Ovary (tissue), 10 donors: ENCODE data around the gene C9orf57. TPM values are rescaled to one million over a fixed set of nuclear protein-coding genes. Genes with fewer than 3 reads are reported as not detected.
"Not testable (repeated sequence)": the region's sequence is repeated elsewhere in the genome, so short reads cannot be mapped to it uniquely, and the experiment has no call there.

Source experiments
- DNase-seq, 5 donors: peaks; one replicate each; pipeline ENCODE4 v3.0.0-alpha.2; 2019 to 2020
- H3K27ac ChIP-seq, 2 donors: fragments of 200-600 bp; one replicate each; pipeline versions ENCODE4 v1.5.1 to v1.8.0; 2019 to 2022
- H3K27me3 ChIP-seq: fragments of 200-600 bp; one replicate; pipeline ENCODE4 v1.8.0; 2022
- H3K36me3 ChIP-seq: fragments of 200-600 bp; sonication (generic); one replicate; pipeline ENCODE4 v1.5.1; 2019
- H3K4me1 ChIP-seq: one replicate; pipeline ENCODE4 v1.8.1; 2013; ENCODE audit warnings: mild to moderate bottlenecking, moderate library complexity; ENCODE audit not compliant: insufficient read depth
- H3K4me3 ChIP-seq: fragments of 200-600 bp; sonication (generic); one replicate; pipeline ENCODE4 v1.5.1; 2017
- H3K9me3 ChIP-seq, 2 donors: fragments of 200-600 bp in 1 of 2; sonication (generic) in 1 of 2; one replicate each; pipeline versions ENCODE4 v1.5.1 to v1.8.1; 2013 to 2019; ENCODE audit warnings: mild to moderate bottlenecking in 1 of 2, moderate library complexity in 1 of 2
- EP300 ChIP-seq: sonication (generic); formaldehyde crosslinking; IDR thresholded peaks from one replicate; pipeline ENCODE4 v1.6.1; 2017; ENCODE audit warnings: antibody characterized with exemption
- POLR2A ChIP-seq: fragments of 450-650 bp; IDR thresholded peaks from one replicate; pipeline ENCODE4 v1.6.1; 2017; ENCODE audit warnings: antibody characterized with exemption, mild to moderate bottlenecking, moderate library complexity
- WGBS, 3 donors: extraction: QIAGEN DNeasy Blood & Tissue Kit in 1 of 3; methylation state at CpG; one replicate each; pipeline versions ENCODE4 v1.1.5 to v1.1.7; 2013 to 2017; 5-methylcytosine and 5-hydroxymethylcytosine counted together
- intact Hi-C, 4 donors: fragments of 100-400 bp; cut with DNase I; formaldehyde crosslinking; loops; one replicate each; pipeline versions ENCODE4 v1.11.0 to v1.15.1; 2022 to 2023
- long read RNA-seq, 3 donors: library from polyadenylated mRNA in 2 of 3; unstranded in 2 of 3; transcript quantifications; one replicate each; pipeline ENCODE4 v2.0.0 and lab custom pipeline, GENCODE V29; 2021 to 2026
- polyA plus RNA-seq, 2 donors: library from polyadenylated mRNA; stranded (reverse); fragments of 200-250 nt in 1 of 2; fragments of 350-450 nt in 1 of 2; fragmentation: Illumina TruSeq in 1 of 2; extraction: RNeasy Lipid Tissue Mini Kit (QIAGEN cat#74804) in 1 of 2; gene quantifications; one replicate each; pipeline ENCODE4 v1.2.3, GENCODE V29; 2013 to 2014
- total RNA-seq, 7 donors: library from RNA; depleted of rRNA in 2 of 7; stranded (reverse); fragments of >200 nt in 2 of 7; fragmentation: NEBNext Ultra II Directional in 3 of 7; extraction: Animal tissue kit (Norgen Biotek cat#: 25700) in 3 of 7; gene quantifications; one replicate each; pipeline versions ENCODE4 v1.1.0 to v1.2.4, GENCODE V29; 2016 to 2023
- TF ChIP-seq, protein P1 (sequence below), 3 donors: fragments of 450-650 bp in 2 of 3; fragments of 200-600 bp in 1 of 3; IDR thresholded peaks; one replicate each; pipeline versions ENCODE4 v1.5.1 to v1.8.0; 2016 to 2022; ENCODE audit warnings: antibody characterized with exemption in 3 of 3, mild to moderate bottlenecking in 1 of 3
- donor health status: DM: no; HTN: no; CAD: no; lungs with moderate emphysema.
- donor health status: DM: no; HTN: no; CAD: no.
- donor health status: Bipolar disorder and iron deficiency.
- donor health status: DM: yes; HTN: yes; CAD: no.
- donor health status: DM: no; HTN: no; CAD: no.
- donor health status: DM: yes; HTN: yes; CAD: no.

Gene C9orf57
- not detected for total RNA-seq
- polyA plus RNA-seq, result not detected
- long read RNA-seq, donor 1, result 0 reads
- long read RNA-seq, donor 2, result 0 reads
- long read RNA-seq, donor 3, result 0 reads

- 91 to 94% (median 91%) methylated on average over 4 of the region's 4 CpGs for WGBS, 3 donors
- H3K36me3 ChIP-seq, result no peaks in the 10 kb centered on the region
- H3K9me3 ChIP-seq, result no peaks in the 10 kb centered on the region
- H3K27ac ChIP-seq, result no peak within 1 kb of the TSS
- no peaks in the 10 kb centered on the region for H3K4me1 ChIP-seq
- no peak within 1 kb of the TSS for H3K4me3 ChIP-seq
- intact Hi-C loops, result no loop called here
- no peak for DNase-seq
- TF ChIP-seq, protein P1, sequence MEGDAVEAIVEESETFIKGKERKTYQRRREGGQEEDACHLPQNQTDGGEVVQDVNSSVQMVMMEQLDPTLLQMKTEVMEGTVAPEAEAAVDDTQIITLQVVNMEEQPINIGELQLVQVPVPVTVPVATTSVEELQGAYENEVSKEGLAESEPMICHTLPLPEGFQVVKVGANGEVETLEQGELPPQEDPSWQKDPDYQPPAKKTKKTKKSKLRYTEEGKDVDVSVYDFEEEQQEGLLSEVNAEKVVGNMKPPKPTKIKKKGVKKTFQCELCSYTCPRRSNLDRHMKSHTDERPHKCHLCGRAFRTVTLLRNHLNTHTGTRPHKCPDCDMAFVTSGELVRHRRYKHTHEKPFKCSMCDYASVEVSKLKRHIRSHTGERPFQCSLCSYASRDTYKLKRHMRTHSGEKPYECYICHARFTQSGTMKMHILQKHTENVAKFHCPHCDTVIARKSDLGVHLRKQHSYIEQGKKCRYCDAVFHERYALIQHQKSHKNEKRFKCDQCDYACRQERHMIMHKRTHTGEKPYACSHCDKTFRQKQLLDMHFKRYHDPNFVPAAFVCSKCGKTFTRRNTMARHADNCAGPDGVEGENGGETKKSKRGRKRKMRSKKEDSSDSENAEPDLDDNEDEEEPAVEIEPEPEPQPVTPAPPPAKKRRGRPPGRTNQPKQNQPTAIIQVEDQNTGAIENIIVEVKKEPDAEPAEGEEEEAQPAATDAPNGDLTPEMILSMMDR (IDR thresholded peaks at IDR 0.05), result no peak
- no peak for TF ChIP-seq POLR2A
- H3K27me3 ChIP-seq, result no peaks in the 10 kb centered on the region
Observed at GRCh38 chr9:72060513-72060912, at the start of gene C9orf57. C9orf57 (minus strand) TSS chr9:72060613; CDS start chr9:72059331, 1,282 bp downstream.

- intact Hi-C loops, result no loop called here
- WGBS, 3 donors, result 83 to 93% (median 84%) methylated on average over 2 of the region's 2 CpGs
Observed at GRCh38 chr9:72102520-72102919, 42.1 kb upstream of the C9orf57 start.

DNA sequence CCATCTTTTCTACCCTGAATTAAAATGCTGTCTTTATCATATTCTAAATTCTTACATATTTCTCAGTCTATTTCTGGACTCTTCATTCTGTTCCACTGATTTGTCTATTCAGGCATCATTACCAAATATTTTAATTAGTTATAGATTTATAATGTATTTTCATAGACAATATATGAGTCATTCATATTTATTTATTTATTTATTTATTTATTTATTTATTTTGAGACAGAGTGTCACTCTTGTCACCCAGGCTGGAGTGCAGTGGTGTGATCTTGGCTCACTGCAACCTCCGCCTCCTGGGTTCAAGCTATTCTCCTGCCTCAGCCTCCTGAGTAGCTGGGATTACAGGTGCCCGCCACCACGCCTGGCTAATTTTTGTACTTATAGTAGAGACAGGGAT lies 35.1 kb upstream of the C9orf57 start:
- H3K36me3 ChIP-seq, H3K4me3 ChIP-seq, H3K9me3 ChIP-seq, DNase-seq, H3K27me3 ChIP-seq, H3K27ac ChIP-seq, H3K4me1 ChIP-seq, intact Hi-C loops: not testable (repeated sequence)
- WGBS, 3 donors, result 63 to 67% (median 65%) methylated on average over 3 of the region's 3 CpGs

More at GRCh38 chr9:72102520-72102919, 42.1 kb upstream of the C9orf57 start:
- Histone ChIP-seq H3K36me3 (no peaks in the 10 kb centered on the region), H3K9me3 (peaks cover 0 to 2% of the 10 kb centered on the region in 2 donors), H3K4me1 (no peaks in the 10 kb centered on the region), H3K4me3 (no peak overlapping the region), H3K27me3 (no peaks in the 10 kb centered on the region), H3K27ac (no peak overlapping the region)
- TF ChIP-seq POLR2A, result no peak
- DNase-seq, result no peak

GRCh38 chr9:72092820-72093219 lies 32.4 kb upstream of the C9orf57 start:
- Histone ChIP-seq H3K36me3 (no peaks in the 10 kb centered on the region), H3K4me3 (no peak overlapping the region), H3K27ac (no peak overlapping the region), H3K4me1 (no peaks in the 10 kb centered on the region), H3K27me3 (no peaks in the 10 kb centered on the region), H3K9me3 (no peaks in the 10 kb centered on the region)
- no peak for DNase-seq
- intact Hi-C loops, result no loop called here
- TF ChIP-seq, protein P1 (IDR thresholded peaks at IDR 0.05), result no peak
- TF ChIP-seq EP300 (no peak), POLR2A (no peak)
- 34 to 53% (median 36%) methylated on average over 6 of the region's 6 CpGs for WGBS, 3 donors

DNA sequence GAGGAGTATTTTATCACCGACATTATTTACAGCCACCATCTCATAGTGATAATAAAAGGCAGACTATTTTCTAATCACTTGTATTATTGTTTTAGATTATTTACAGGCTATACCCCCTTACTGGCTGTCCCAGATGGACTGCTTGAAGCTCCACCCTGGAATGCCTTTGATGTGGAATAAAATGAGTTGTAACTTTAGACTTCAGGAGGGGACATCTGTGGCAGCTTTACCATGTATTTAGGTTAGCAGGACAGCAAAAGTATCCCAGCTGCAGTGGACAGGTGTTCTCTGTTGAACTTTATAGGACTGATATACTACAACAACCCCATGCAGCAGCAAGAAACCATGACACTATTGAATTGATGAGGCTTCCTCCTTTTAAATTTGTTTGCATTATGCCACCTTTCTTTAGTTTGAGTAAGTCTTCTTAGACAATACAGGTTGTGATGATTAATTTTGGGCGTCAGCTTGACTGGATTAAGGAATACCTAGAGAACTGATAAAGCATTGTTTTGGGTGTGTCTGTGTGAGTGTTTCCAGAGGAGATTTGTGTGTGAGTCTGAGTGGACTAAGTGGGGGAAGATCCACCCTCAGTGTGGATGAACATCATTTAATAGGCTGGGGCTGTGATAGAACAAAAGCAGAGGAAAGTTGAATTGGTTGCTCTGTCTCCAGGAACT lies 29.2 kb upstream of the C9orf57 start:
- no peaks in the 10 kb centered on the region for H3K4me1 ChIP-seq
- H3K4me3 ChIP-seq, result no peak overlapping the region
- WGBS, 3 donors, result 23 to 28% (median 28%) methylated on average over 2 of the region's 2 CpGs
- no peak overlapping the region for H3K27ac ChIP-seq
- TF ChIP-seq, protein P1 (IDR thresholded peaks at IDR 0.05), result no peak
- no peak for TF ChIP-seq EP300
- no peak for TF ChIP-seq POLR2A
- no peaks in the 10 kb centered on the region for H3K36me3 ChIP-seq
- intact Hi-C loops, result no loop called here
- no peak for DNase-seq
- H3K27me3 ChIP-seq, result no peaks in the 10 kb centered on the region
- H3K9me3 ChIP-seq, result no peaks in the 10 kb centered on the region
